ENCODE results near the gene ELL.

The ELL gene

GRCh38 chr19:18461471-18461870, 60.4 kb downstream of the ELL start:
- Histone ChIP-seq H3K27me3 (ENCODE audit: low read length) (no peaks in the 10 kb centered on the region), H3K79me2 (ENCODE audit: insufficient read depth, low read length) (no peaks in the 10 kb centered on the region), H4K20me1 (ENCODE audit: low read depth, low read length) (no peaks in the 10 kb centered on the region), H3K9ac (ENCODE audit: low read length) (no peak overlapping the region), H2AFZ (ENCODE audit: low read depth, low read length, severe bottlenecking) (no peak overlapping the region), H3F3A (ENCODE audit: insufficient read depth) (no peaks in the 10 kb centered on the region), H3K27ac (ENCODE audit: low read depth, low read length) (no peak overlapping the region), H3K4me2 (ENCODE audit: low read depth, low read length, poor library complexity, severe bottlenecking) (no peak overlapping the region), H3K36me3 (ENCODE audit: low read length) (no peaks in the 10 kb centered on the region), H3K9me2 (replicated peaks; ENCODE audit: insufficient read depth, low read length) (no peaks in the 10 kb centered on the region), H3K9me3 (ENCODE audit: insufficient read depth, low read length) (no peaks in the 10 kb centered on the region), H3K4me3 (ENCODE audit: insufficient read depth, low read length, poor library complexity, severe bottlenecking) (no peak overlapping the region)
- no peak for TF ChIP-seq CTCF (IDR thresholded peaks at IDR 0.05; ENCODE audit: insufficient read depth, low read length, poor library complexity, severe bottlenecking)
- no peak for TF ChIP-seq EZH2phosphoT487 (conservative IDR thresholded peaks at IDR 0.05; ENCODE audit: low read length)

DNA sequence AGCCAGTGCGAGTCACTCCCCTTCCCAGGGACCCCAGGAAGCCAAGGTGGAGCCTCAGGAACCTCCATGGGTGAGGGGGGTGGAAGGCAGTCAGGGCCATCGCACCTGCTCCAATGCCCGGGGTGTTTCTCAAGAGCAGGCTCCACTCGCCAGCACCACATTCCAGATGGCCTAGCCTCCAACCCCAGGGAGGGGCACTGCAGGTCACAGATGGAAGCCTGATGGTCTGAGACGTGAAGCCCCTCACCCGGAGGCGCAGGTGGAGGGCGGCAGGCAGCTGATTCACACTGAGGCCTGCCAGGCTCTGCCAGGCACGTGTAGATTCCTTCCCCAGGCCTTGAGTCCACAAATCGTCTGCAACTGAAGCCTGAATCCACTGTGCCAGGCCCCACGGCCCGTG, 61.0 kb downstream of the ELL start:
- H3K9me2 ChIP-seq (replicated peaks; ENCODE audit: insufficient read depth, low read length), result no peaks in the 10 kb centered on the region
- no peak overlapping the region for H3K9ac ChIP-seq (ENCODE audit: low read length)
- no peaks in the 10 kb centered on the region for H3K36me3 ChIP-seq (ENCODE audit: low read length)
- H3K4me2 ChIP-seq (ENCODE audit: low read depth, low read length, poor library complexity, severe bottlenecking), result no peak overlapping the region
- no peak overlapping the region for H3K4me3 ChIP-seq (ENCODE audit: insufficient read depth, low read length, poor library complexity, severe bottlenecking)
- no peaks in the 10 kb centered on the region for H3K9me3 ChIP-seq (ENCODE audit: insufficient read depth, low read length)
- H2AFZ ChIP-seq (ENCODE audit: low read depth, low read length, severe bottlenecking), result no peak overlapping the region
- TF ChIP-seq CTCF (IDR thresholded peaks at IDR 0.05; ENCODE audit: insufficient read depth, low read length, poor library complexity, severe bottlenecking), result no peak
- TF ChIP-seq EZH2phosphoT487 (conservative IDR thresholded peaks at IDR 0.05; ENCODE audit: low read length), result no peak
- H3K27me3 ChIP-seq (ENCODE audit: low read length), result no peaks in the 10 kb centered on the region
- H3K27ac ChIP-seq (ENCODE audit: low read depth, low read length), result no peak overlapping the region
- H4K20me1 ChIP-seq (ENCODE audit: low read depth, low read length), result no peaks in the 10 kb centered on the region
- H3F3A ChIP-seq (ENCODE audit: insufficient read depth), result no peaks in the 10 kb centered on the region
- H3K79me2 ChIP-seq (ENCODE audit: insufficient read depth, low read length), result no peaks in the 10 kb centered on the region

- H3K9me3 ChIP-seq (ENCODE audit: insufficient read depth, low read length), result no peaks in the 10 kb centered on the region
- H3K36me3 ChIP-seq (ENCODE audit: low read length), result no peaks in the 10 kb centered on the region
- H3K9me2 ChIP-seq (replicated peaks; ENCODE audit: insufficient read depth, low read length), result no peaks in the 10 kb centered on the region
- TF ChIP-seq CTCF (IDR thresholded peaks at IDR 0.05; ENCODE audit: insufficient read depth, low read length, poor library complexity, severe bottlenecking) (no peak), EZH2phosphoT487 (conservative IDR thresholded peaks at IDR 0.05; ENCODE audit: low read length) (no peak)
- H3K4me3 ChIP-seq (ENCODE audit: insufficient read depth, low read length, poor library complexity, severe bottlenecking), result no peak overlapping the region
- no peaks in the 10 kb centered on the region for H4K20me1 ChIP-seq (ENCODE audit: low read depth, low read length)
- no peaks in the 10 kb centered on the region for H3F3A ChIP-seq (ENCODE audit: insufficient read depth)
- H3K79me2 ChIP-seq (ENCODE audit: insufficient read depth, low read length), result no peaks in the 10 kb centered on the region
- H3K27me3 ChIP-seq (ENCODE audit: low read length), result no peaks in the 10 kb centered on the region
- H3K9ac ChIP-seq (ENCODE audit: low read length), result no peak overlapping the region
- H3K27ac ChIP-seq (ENCODE audit: low read depth, low read length), result no peak overlapping the region
- no peak overlapping the region for H3K4me2 ChIP-seq (ENCODE audit: low read depth, low read length, poor library complexity, severe bottlenecking)
- no peak overlapping the region for H2AFZ ChIP-seq (ENCODE audit: low read depth, low read length, severe bottlenecking)
Observed at GRCh38 chr19:18457483-18458331, 64.2 kb downstream of the ELL start.
